GM12892 (cell line): ENCODE results near the gene NUTF2.

Experiments
- POLR2A ChIP-seq: IDR thresholded peaks from 2 replicates; pipeline ENCODE4 v1.6.1; 2011; ENCODE audit warnings: low read depth, low read length, control low read depth
- POLR2AphosphoS5 ChIP-seq: IDR thresholded peaks from 2 replicates; pipeline ENCODE4 v1.6.1; 2011; ENCODE audit warnings: low read depth, low read length, control low read depth
- TAF1 ChIP-seq: IDR thresholded peaks from 2 replicates; pipeline ENCODE4 v1.6.1; 2011; ENCODE audit warnings: low read depth, mild to moderate bottlenecking, control low read depth, low read length, borderline replicate concordance

DNA sequence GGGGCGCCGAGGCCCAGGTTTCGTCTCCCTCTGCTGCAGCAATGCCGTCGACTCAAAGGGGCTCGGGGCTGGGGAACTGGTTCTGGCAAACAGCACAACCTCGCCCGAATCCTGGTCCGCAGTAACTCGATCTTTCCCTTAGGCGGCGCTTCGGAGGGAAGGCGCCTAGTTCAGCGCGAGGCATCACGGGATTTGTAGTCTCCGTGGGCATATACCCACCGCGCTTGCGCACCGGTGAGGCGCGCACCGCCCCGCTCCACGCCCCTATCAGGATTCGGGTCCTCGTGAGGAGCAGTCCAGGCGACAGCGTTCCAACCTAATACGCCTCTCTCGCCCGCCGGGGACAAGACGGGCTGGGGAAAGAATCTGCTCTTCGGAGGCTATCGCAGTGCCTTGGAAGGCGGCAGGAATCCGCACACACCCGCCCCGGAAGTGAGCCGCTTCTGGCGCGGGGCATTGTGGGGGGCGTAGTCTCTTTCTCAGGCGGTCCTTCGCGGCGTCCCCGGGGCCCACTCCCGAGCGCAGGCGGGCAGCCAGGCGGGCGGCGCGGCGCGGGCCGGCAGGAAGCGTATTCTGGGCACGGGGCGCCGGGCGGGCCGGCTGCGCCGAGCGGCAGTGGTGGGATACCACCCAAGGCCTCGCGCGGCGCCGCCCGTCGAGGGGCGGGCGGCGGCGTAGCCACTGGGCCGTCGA, 4.8 kb upstream of the NUTF2 start, which contains the start of gene THAP11:
- TF ChIP-seq POLR2A (no peak), POLR2AphosphoS5 (no peak), TAF1 (no peak)
